Measurements from ENCODE around the gene CCNQ.

Gene CCNQ

DNA sequence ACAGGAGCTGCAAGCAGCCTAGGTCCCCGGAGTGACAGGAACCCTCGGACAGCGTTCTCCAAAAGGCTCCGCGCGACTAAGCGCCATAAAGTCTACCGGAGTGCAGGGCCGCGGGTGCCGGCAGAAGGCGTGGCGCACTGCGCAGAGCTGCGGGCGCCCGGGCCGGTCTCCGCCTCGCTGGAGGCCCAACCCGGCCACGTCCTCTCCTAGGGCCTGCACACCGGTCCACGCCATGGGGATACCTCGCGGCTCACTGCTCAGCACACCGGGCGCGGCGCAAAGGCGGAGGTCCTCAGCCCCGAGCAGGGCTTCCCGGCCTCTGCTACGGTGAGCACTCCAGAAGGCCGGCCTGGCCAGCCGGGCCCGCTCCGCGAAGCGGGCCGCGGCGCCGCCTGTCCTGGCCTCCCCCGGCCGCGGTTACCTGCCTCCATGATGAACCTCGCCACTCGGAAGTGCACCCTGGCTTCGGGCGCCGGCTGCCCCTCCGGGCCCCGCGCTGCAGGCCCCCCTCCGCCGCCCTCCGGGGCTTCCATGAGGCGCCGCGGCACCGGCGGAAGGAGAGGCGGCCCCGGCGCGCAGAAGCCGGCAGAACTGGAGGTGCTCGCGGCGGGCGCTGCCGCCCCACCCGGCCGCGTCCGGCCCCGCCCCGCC, at the start of gene CCNQ:
TSS of gene CCNQ (minus strand) at position 599 of the 651 bp plus-strand sequence. CDS start at position 533, 66 bp downstream.
- DNase-seq (ENCODE audit: low read depth in 2 of 2): no peak

GRCh38 chrX:153647461-153648357, 48.8 kb upstream of the CCNQ start:
- no peak for DNase-seq (ENCODE audit: low read depth in 2 of 2)

GRCh38 chrX:153646620-153647373, 47.9 kb upstream of the CCNQ start, which contains the start of gene DUSP9:
TSS of gene DUSP9 (plus strand) at chrX:153647203. CDS start at chrX:153647954, 751 bp downstream.
- no peak for DNase-seq (ENCODE audit: low read depth in 2 of 2)

DNA sequence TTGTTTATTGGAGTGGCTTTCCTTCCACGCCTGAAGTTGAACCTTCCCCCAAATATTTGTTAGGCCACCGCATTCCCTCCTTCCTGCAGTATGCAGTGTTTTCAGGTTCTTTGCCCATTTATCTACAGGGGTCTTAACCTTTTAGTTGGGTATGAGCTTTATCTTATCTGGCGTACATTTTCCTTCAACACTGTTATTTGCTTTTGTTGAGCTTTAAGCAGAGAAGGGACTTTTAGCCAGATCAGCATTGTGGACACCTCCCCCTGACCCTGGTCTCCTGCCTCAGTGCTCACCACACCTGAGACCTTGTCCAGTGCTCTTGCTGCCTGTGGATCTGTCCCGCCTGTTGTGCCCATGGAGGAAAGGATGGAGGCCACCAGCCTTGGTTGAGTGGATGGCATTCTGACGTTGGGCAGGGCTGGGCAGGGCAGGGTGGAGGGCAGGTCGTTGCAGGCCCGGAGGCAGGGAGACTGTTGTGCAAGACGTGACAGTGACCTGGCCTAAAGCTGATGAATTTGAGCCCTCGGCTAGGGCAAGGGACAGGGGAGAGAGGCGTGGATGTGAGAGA, 47.1 kb upstream of the CCNQ start:
- no peak for DNase-seq (ENCODE audit: low read depth in 2 of 2)

- DNase-seq (ENCODE audit: low read depth in 2 of 2): no peak
These were observed 46.2 kb upstream of the CCNQ start for GRCh38 chrX:153645151-153645550.

DNA sequence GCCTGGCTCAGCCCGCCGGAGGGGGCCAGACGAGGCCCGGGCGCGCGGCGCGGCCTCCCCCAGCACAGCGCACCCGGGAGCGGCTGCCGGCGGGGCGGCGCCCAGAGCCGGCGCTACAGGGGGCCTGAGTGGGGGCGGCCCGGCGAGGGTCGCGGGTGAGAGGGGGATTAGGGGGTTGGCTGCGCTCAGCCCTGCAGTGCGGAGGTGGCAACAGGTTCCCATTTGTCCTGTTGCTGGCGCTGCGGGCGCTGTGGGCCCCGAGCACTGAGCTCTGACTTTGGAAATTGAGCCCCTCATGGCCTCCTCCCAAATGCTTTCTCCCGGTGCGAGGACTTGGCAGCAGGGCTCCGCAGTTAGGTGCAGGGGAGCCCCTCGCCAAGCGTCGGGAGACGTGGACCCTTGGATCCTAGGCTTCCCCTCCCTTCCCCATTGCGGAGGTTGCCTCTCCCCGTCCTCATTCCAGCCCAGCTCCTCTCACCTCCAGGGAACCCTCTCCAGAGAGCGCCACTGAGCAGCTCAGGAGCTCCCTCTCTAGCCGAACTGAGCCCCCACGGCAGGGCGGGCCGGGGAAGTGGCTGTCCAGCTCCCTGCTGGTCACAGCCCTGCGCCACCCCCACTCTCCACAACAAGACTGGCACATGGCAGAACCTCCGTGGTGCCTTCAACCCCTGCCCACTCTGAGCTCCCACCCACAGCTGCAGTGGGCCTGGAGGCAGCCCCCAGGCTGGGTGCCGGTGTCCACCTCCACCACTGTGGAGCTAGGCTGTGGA, 45.6 kb upstream of the CCNQ start:
- DNase-seq (ENCODE audit: low read depth in 2 of 2): no peak

DNA sequence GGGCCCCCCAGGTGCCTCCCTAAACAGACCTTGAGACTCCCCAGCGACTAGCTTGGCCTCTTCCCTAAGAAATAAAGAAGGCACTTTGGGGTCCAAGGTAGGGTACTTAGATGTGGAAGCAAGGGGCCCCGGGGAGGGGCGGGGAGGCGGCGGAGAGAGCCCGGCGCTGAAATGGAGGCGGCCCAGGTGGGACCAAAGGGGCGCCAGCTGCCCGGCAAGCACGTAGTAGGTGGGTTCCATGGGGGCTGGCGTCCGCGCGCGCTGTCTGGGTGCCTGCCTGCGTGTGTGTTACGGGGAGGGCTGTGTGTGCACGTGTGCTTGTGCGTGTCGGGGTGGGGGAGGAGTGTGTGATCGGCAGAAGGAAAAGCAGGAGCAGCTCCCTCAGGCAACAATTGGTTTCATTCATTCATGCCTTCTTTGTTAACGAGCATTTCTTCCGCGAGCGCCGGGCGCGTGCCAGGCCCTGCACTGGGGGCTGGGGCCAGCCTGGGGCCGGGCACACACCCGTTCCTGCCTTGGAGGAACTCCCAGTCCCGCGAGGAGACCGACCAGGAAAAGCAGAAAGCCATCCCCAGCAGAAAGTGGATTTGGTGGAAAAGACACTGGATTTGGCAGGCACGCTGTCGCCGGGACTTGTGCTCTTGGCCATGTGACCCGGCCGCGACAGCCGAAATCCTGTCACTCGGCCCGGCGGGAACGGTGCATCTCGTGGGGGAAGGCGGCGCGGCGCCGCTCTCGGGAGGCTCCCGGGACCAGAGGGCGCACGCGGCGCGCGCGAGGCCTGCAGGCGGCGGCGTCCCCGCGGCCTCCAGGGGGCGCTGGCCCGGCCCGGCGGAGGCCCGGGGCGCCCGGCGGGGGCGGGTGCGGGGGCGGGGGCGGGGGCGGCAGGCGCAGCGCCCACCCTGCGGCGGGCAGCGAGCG, 44.8 kb upstream of the CCNQ start:
- no peak for DNase-seq (ENCODE audit: low read depth in 2 of 2)

DNA sequence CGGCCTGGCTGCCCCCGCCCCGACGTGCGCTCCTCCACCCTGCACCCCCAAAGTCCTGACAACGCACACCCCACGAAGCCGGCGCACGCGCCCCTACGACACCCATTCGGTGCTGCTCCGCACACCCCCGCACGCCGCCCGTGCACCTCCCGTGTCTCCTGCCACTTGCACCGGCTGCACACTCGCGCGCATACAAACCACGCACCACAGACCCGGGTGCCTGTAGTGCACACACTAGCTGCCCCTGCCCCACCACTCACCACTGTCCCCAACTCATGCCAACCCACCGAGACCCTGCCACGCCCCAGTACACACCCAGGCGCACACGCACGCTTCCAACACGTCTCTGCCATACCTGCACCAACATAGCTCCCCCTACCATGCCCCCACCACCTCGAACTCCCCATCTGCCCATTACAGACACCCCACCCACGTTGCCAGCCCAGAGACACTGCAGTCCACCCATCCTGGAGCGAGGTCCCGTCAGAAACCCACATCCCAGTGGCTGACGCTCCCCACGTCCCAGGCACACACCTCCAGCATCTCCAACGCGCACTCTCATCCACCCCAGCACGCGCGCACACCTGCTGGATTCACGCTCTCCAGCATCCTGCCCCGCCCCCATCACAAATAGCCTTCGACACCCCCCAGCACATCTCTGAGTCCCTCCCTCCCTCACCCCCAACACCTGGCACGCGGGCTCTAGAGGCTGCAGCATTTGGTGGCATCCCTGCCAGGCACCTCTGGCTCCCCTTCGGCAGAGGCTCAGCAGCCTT, 43.9 kb upstream of the CCNQ start:
- DNase-seq (ENCODE audit: low read depth in 2 of 2): no peak

DNA sequence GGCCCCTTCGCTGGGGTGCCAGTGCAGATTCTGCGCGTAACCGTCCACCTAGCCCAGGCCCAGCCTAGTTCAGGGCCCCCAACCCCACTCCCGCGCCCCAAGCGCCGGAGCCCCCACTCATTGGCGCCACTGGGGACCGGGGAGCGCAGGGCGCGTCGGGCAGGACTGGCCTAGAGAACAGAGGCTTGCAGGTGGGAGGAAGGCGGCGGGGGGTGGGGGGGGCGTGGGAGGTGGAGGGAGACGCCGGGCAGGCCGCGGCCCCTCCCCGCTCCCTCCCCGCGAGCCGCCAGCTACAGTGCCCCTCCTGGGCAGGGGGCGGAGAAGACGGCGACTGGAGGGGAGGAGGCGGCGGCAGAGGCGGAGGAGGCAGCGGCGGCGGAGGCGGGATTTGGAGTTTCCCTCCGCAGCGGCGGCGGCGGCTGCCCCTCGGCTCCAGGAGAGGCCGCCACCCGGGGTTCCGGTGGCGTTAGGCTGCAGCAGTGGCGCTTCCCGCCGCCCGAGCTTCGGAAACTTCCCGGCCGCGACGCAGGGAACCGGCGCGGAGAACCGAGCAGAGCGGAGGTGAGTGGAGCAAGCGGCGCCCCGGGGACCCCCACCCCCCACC, 43.2 kb upstream of the CCNQ start:
- DNase-seq (ENCODE audit: low read depth in 2 of 2): no peak

DNA sequence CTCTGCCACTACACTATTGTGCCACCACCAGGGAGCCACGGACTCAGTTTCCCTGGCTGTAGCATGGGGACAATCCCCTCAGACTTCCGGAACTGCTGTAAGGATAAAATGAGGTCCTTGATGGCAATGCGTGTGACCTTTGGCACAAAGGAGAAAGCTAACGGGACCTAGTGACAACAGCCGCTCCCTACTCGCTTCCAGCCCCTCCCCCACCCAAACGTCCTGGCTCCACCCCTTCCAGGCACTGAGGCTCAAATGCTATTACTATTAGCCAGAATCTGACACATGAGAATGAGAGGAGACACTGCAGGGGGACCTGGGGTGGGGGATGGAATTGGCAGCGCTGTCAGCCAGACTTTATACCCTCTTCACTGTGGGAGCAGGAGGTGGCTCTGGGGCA, 42.7 kb upstream of the CCNQ start:
- DNase-seq (ENCODE audit: low read depth in 2 of 2): no peak

DNA sequence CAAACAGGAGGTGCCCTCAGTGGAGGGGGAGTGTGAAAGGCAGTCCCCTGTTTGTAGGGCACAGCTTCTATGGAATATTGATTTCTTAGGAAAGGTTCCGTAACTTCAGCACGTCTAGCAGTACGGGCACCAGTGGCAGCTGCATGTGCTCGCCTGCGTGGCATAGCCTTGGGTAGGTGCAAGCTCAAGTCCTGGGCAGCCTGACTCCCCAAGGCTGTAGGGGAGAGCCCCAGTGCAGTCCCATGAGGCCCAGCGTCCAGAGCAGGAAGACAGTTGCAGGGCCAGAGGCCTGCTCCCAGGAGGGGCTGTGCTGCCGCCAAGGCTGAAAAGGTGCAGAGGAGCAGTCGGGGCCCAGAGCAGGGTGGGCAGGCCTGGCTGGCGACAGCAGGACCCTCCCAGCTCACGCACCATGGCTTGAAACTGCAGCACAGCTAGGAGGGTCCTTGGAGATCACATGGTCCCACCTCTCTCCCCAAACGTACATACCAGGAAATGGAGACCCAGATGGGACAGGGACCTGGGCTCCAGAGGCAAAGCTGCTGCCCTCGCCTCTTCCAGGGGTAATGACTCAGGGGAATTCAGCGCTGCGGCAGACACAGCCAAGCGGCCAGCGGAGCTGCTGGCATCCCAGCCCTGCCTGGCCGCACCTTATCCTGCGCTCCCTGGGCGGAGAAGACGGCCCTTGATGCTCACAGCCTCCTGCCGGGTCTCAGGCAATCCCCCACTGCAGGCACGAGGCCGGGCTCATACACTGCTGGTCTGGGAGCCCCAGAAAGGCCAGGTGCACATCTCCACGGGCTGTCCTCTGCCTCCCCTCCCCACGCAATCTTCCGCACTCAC, 42.0 kb upstream of the CCNQ start:
- no peak for DNase-seq (ENCODE audit: low read depth in 2 of 2)

GRCh38 chrX:153640045-153640686, 41.2 kb upstream of the CCNQ start:
- DNase-seq (ENCODE audit: low read depth in 2 of 2): no peak

GRCh38 chrX:153639177-153640044, 40.5 kb upstream of the CCNQ start:
- no peak for DNase-seq (ENCODE audit: low read depth in 2 of 2)

GRCh38 chrX:153638436-153639176, 39.7 kb upstream of the CCNQ start:
- DNase-seq (ENCODE audit: low read depth in 2 of 2): no peak

- DNase-seq (ENCODE audit: low read depth in 2 of 2): no peak
These were observed 39.1 kb upstream of the CCNQ start for GRCh38 chrX:153638041-153638371.

Measured in stimulated activated CD4-positive, alpha-beta T cell treated with anti-CD3 and anti-CD28 coated beads, Interleukin-4, amount 100 ng/mL, for 48 hours (primary cell).